H1 (cell line): ENCODE results near the gene ZNF277. TPM values are rescaled to one million over a fixed set of nuclear protein-coding genes. Genes with fewer than 3 reads are reported as not detected.

Source experiments
- CTCF ChIA-PET: fragments of 300-600 bp; sonication (Branson Sonifier 250); formaldehyde crosslinking; loops from one replicate; lab custom pipeline; 2021; ENCODE audit not compliant: partially characterized antibody; lab: Charles Lee
- POLR2A ChIA-PET: fragments of 300-600 bp; sonication (Branson Sonifier 250); formaldehyde crosslinking; loops from one replicate; lab custom pipeline; 2021; ENCODE audit warnings: inconsistent platforms; ENCODE audit not compliant: partially characterized antibody; lab: Charles Lee
- DNase-seq, 2 experiments: peaks; one replicate each; pipeline versions ENCODE4 v3.0.0 to v3.0.0-alpha.2; 2010 to 2022; ENCODE audit warnings: low spot score in 2 of 2, low read depth in 1 of 2, mixed read lengths in 1 of 2
- FAIRE-seq: peaks from 2 replicates; lab custom pipeline; 2011; peaks lifted over from hg19 to GRCh38; lab: Jason Lieb, UNC
- H2AFZ ChIP-seq: 2 replicates; pipeline ENCODE4 v1.8.1; 2012; ENCODE audit warnings: low read length, inconsistent platforms
- H2AK5ac ChIP-seq: 2 replicates; pipeline ENCODE4 v1.6.1; 2013; ENCODE audit warnings: low read depth, low read length
- H2BK120ac ChIP-seq: replicated peaks from 2 replicates; pipeline ENCODE3; 2013; ENCODE audit warnings: low read depth, low read length, inconsistent platforms
- H2BK12ac ChIP-seq: 2 replicates; pipeline ENCODE4 v1.6.1; 2013; ENCODE audit warnings: low read depth, low read length
- H2BK15ac ChIP-seq: 2 replicates; pipeline ENCODE4 v1.6.1; 2013; ENCODE audit warnings: low read length
- H2BK20ac ChIP-seq: 2 replicates; pipeline ENCODE4 v1.6.1; 2013; ENCODE audit warnings: low read length
- H2BK5ac ChIP-seq: 2 replicates; pipeline ENCODE4 v1.6.1; 2013; ENCODE audit warnings: low read depth, low read length
- H3K14ac ChIP-seq: 2 replicates; pipeline ENCODE4 v1.6.1; 2013; ENCODE audit warnings: inconsistent platforms; ENCODE audit not compliant: insufficient read length
- H3K18ac ChIP-seq: 2 replicates; pipeline ENCODE4 v1.6.1; 2013; ENCODE audit warnings: low read length; ENCODE audit errors: extremely low read depth
- H3K23ac ChIP-seq: 2 replicates; pipeline ENCODE4 v1.6.1; 2013; ENCODE audit warnings: inconsistent platforms; ENCODE audit not compliant: insufficient read length
- H3K23me2 ChIP-seq: 2 replicates; pipeline ENCODE4 v1.6.1; 2013; ENCODE audit warnings: low read depth, low read length
- H3K27ac ChIP-seq: 2 replicates; pipeline ENCODE4 v1.6.1; 2011; ENCODE audit warnings: low read depth, low read length, inconsistent platforms
- H3K27me3 ChIP-seq, 4 experiments: replicated peaks in 1 of 4; 1 replicate in 1 of 4; 2 replicates in 3 of 4; pipeline versions ENCODE4 v1.6.1 to v1.8.1; 2011 to 2013; ENCODE audit warnings: low read length in 3 of 4, mild to moderate bottlenecking in 3 of 4, inconsistent platforms in 2 of 4, mixed read lengths in 2 of 4, moderate library complexity in 1 of 4; ENCODE audit not compliant: control insufficient read depth in 3 of 4, insufficient read depth in 3 of 4; ENCODE audit errors: extremely low read depth in 1 of 4
- H3K36me3 ChIP-seq, 4 experiments: 2 replicates each; pipeline versions ENCODE4 v1.6.1 to v1.8.1; 2011 to 2013; ENCODE audit warnings: mild to moderate bottlenecking in 4 of 4, low read length in 3 of 4, moderate library complexity in 2 of 4, control low read depth in 1 of 4, inconsistent platforms in 1 of 4; ENCODE audit not compliant: insufficient read depth in 4 of 4, control insufficient read depth in 2 of 4
- H3K4ac ChIP-seq: replicated peaks from 2 replicates; pipeline ENCODE3; 2013; ENCODE audit warnings: low read length, low read depth, mixed read lengths, inconsistent platforms; ENCODE audit not compliant: insufficient read length
- H3K4me1 ChIP-seq, 4 experiments: replicated peaks in 1 of 4; 1 replicate in 1 of 4; 2 replicates in 3 of 4; pipeline versions ENCODE4 v1.6.1 to v1.8.1; 2011 to 2013; ENCODE audit warnings: low read length in 3 of 4, inconsistent platforms in 2 of 4, mixed read lengths in 1 of 4; ENCODE audit not compliant: insufficient read depth in 4 of 4, control insufficient read depth in 3 of 4
- H3K4me2 ChIP-seq, 2 experiments: 2 replicates each; pipeline versions ENCODE4 v1.6.1 to v1.8.1; 2011 to 2013; ENCODE audit warnings: low read depth in 2 of 2, low read length in 2 of 2, control low read depth in 1 of 2, inconsistent platforms in 1 of 2, mild to moderate bottlenecking in 1 of 2; ENCODE audit not compliant: insufficient read depth in 1 of 2
- H3K4me3 ChIP-seq, 4 experiments: fragments of 200-600, 300-600 bp in 1 of 4; sonication (generic), shearing (Covaris generic), sonication (Bioruptor Twin) in 1 of 4; 2 replicates each; pipeline versions ENCODE4 v1.5.1 to v1.8.1; 2011 to 2016; ENCODE audit warnings: low read length in 4 of 4, low read depth in 3 of 4, control low read depth in 2 of 4, inconsistent platforms in 2 of 4, mild to moderate bottlenecking in 2 of 4, mixed read lengths in 1 of 4, moderate library complexity in 1 of 4; ENCODE audit not compliant: insufficient read depth in 2 of 4; ENCODE audit errors: extremely low read depth in 1 of 4
- H3K56ac ChIP-seq: replicated peaks from 2 replicates; pipeline ENCODE3; 2013; ENCODE audit warnings: low read depth, mild to moderate bottlenecking, mixed read lengths, low read length, inconsistent platforms; ENCODE audit not compliant: insufficient read length
- H3K79me1 ChIP-seq: 2 replicates; pipeline ENCODE4 v1.6.1; 2013; ENCODE audit warnings: low read depth, low read length, control low read depth
- H3K79me2 ChIP-seq, 2 experiments: 2 replicates each; pipeline versions ENCODE4 v1.6.1 to v1.8.1; 2012 to 2013; ENCODE audit warnings: low read length in 2 of 2, mild to moderate bottlenecking in 2 of 2, inconsistent platforms in 1 of 2; ENCODE audit not compliant: insufficient read depth in 2 of 2, control insufficient read depth in 1 of 2
- H3K9ac ChIP-seq, 4 experiments: replicated peaks in 1 of 4; 1 replicate in 1 of 4; 2 replicates in 3 of 4; pipeline versions ENCODE4 v1.6.1 to v1.8.1; 2011 to 2013; ENCODE audit warnings: low read depth in 3 of 4, low read length in 3 of 4, control low read depth in 2 of 4, mild to moderate bottlenecking in 2 of 4, moderate library complexity in 2 of 4, inconsistent platforms in 1 of 4; ENCODE audit errors: extremely low read depth in 1 of 4
- H3K9me3 ChIP-seq, 2 experiments: 2 replicates each; pipeline versions ENCODE4 v1.6.1 to v1.8.1; 2012 to 2013; ENCODE audit warnings: mild to moderate bottlenecking in 2 of 2, moderate library complexity in 2 of 2, control low read depth in 1 of 2, inconsistent platforms in 1 of 2, low read depth in 1 of 2, low read length in 1 of 2, mixed read lengths in 1 of 2; ENCODE audit not compliant: insufficient read depth in 2 of 2
- H4K20me1 ChIP-seq, 2 experiments: replicated peaks in 1 of 2; 2 replicates each; pipeline versions ENCODE3 to v1.8.1; 2011 to 2013; ENCODE audit warnings: inconsistent platforms in 2 of 2, low read length in 2 of 2, mild to moderate bottlenecking in 1 of 2; ENCODE audit not compliant: insufficient read depth in 2 of 2, control insufficient read depth in 1 of 2
- H4K5ac ChIP-seq: 2 replicates; pipeline ENCODE4 v1.6.1; 2013; ENCODE audit warnings: low read length, low read depth, mixed read lengths, inconsistent platforms; ENCODE audit not compliant: insufficient read length
- H4K8ac ChIP-seq: 2 replicates; pipeline ENCODE4 v1.8.0; 2013; ENCODE audit warnings: mild to moderate bottlenecking, moderate library complexity, low read length, inconsistent platforms; ENCODE audit not compliant: insufficient read depth; ENCODE audit errors: extremely low read depth
- H4K91ac ChIP-seq: replicated peaks from 2 replicates; pipeline ENCODE3; 2013; ENCODE audit warnings: low read length, mixed read lengths, inconsistent platforms; ENCODE audit not compliant: insufficient read length
- CTCF ChIP-seq, 3 experiments: IDR thresholded peaks; 1 replicate in 2 of 3; 2 replicates in 1 of 3; pipeline versions ENCODE4 v1.5.1 to v1.6.1; 2011; ENCODE audit warnings: low read length in 3 of 3, mild to moderate bottlenecking in 3 of 3, inconsistent platforms in 2 of 3, low read depth in 1 of 3, moderate library complexity in 1 of 3; ENCODE audit not compliant: insufficient read depth in 1 of 3; ENCODE audit errors: control extremely low read depth in 1 of 3
- E2F6 ChIP-seq: IDR thresholded peaks from 2 replicates; pipeline ENCODE4 v1.6.1; 2012; ENCODE audit warnings: inconsistent platforms
- MAFK ChIP-seq: IDR thresholded peaks from 2 replicates; pipeline ENCODE4 v1.6.1; 2012; ENCODE audit warnings: low read depth, mild to moderate bottlenecking, improper control_type of control experiment, low read length
- RAD21 ChIP-seq, 2 experiments: IDR thresholded peaks in 1 of 2; conservative IDR thresholded peaks in 1 of 2; 2 replicates each; pipeline ENCODE4 v1.6.1; 2011; ENCODE audit warnings: low read depth in 2 of 2, low read length in 2 of 2, improper control_type of control experiment in 1 of 2, inconsistent platforms in 1 of 2, mild to moderate bottlenecking in 1 of 2, moderate library complexity in 1 of 2
- WGBS, 2 experiments: shearing (Covaris generic) in 1 of 2; methylation state at CpG; one replicate each; pipeline versions ENCODE4 v1.1.6 to v1.1.7; 2013 to 2015; ENCODE audit warnings: low lambda C conversion rate in 2 of 2, mixed read lengths in 2 of 2, inconsistent platforms in 1 of 2, low coverage in 1 of 2, missing lambda C conversion rate in 1 of 2; ENCODE audit not compliant: insufficient replicate concordance in 2 of 2, insufficient coverage in 1 of 2, insufficient read length in 1 of 2; ENCODE audit errors: extremely low coverage in 1 of 2, missing lambda C conversion rate in 1 of 2; 5-methylcytosine and 5-hydroxymethylcytosine counted together
- polyA plus RNA-seq, 7 experiments: library from polyadenylated mRNA; depleted of rRNA in 3 of 7; stranded (reverse) in 5 of 7; unstranded in 2 of 7; fragments of >200 nt in 5 of 7; fragments of 200-250 nt in 2 of 7; gene quantifications; 1 replicate in 5 of 7; 2 replicates in 1 of 7; 4 replicates in 1 of 7; pipeline versions ENCODE4 v1.2.1 to v1.2.3, GENCODE V29; 2011 to 2013; ENCODE audit warnings: missing spikeins in 2 of 7, mixed read lengths in 2 of 7
- total RNA-seq: library from RNA; stranded (reverse); fragmentation: NEBNext Ultra II Directional; extraction: Animal tissue kit (Norgen Biotek cat#: 25700); gene quantifications from 2 replicates; pipeline ENCODE4 v1.2.1, GENCODE V29; 2021

Gene ZNF277
- total and polyA plus RNA-seq, 2 of the 8 experiments (the other 6 are each of a cell fraction or from before 2014, with no cell fraction given), result 5.1 to 21.7 TPM

- no peak for DNase-seq
- H4K20me1 ChIP-seq, result no peaks in the 10 kb centered on the region
Observed at GRCh38 chr7:112383671-112384417, 177.3 kb downstream of the ZNF277 start.

More at GRCh38 chr7:112383671-112384417, 177.3 kb downstream of the ZNF277 start:
- FAIRE-seq, result peak; percentile 32
- no peak overlapping the region for H3K23ac ChIP-seq
- ChIA-PET CTCF (interaction anchor here (1.0 to 2.3 kb wide), 7 partner anchors 14 to 642 kb away, joined by 3 to 9 read pairs (median 4); no protein-coding TSS in a partner anchor), POLR2A (interaction anchor here (1.5 kb wide), 1 partner anchor 66 kb away, joined by 4 read pairs; the partner anchor contains the start of gene IFRD1)
- TF ChIP-seq MAFK (no peak), RAD21 (IDR thresholded peaks at IDR 0.05 in 1 of 2, conservative IDR thresholded peaks at IDR 0.05 in 1 of 2; ENCODE audit: low read depth in 2 of 2, low read length in 2 of 2) (peak; percentile 45 to 55; a peak in 3 of 4 replicates), CTCF (IDR thresholded peaks at IDR 0.05; ENCODE audit: control extremely low read depth in 1 of 3, insufficient read depth in 1 of 3, low read depth in 1 of 3, low read length in 3 of 3) (peak in 2 of 3 experiments; percentile 13 to 35; a peak in 2 of 4 replicates), E2F6 (no peak)
- no peak overlapping the region for H2BK120ac ChIP-seq
- no peak overlapping the region for H2AK5ac ChIP-seq
- 0 out of 2 replicates have a peak overlapping the region, but pooled peaks have one; percentile 1 for H2BK20ac ChIP-seq
- H3K79me2 ChIP-seq, result no peaks in the 10 kb centered on the region
- no peak overlapping the region for H3K14ac ChIP-seq
- no peaks in the 10 kb centered on the region for H3K79me1 ChIP-seq
- peak overlapping the region; percentile 65; the same call in 1 of the 2 replicates for H2BK12ac ChIP-seq
- H4K8ac ChIP-seq, result no peak overlapping the region
- H3K27ac ChIP-seq, result no peak overlapping the region
- no peaks in the 10 kb centered on the region for H3K27me3 ChIP-seq
- H3K18ac ChIP-seq, result no peak overlapping the region
- 0 out of 2 replicates have a peak overlapping the region, but pooled peaks have one; percentile 48 for H2BK15ac ChIP-seq
- H3K4ac ChIP-seq, result no peak overlapping the region
- WGBS, 2 experiments, result 78% methylated on average over 11 of the region's 11 CpGs; no CpG with 5 or more reads in 1 of the 2 experiments
- H3K4me3 ChIP-seq, result no peak overlapping the region
- H3K9ac ChIP-seq, result no peak overlapping the region
- H3K9me3 ChIP-seq, result no peaks in the 10 kb centered on the region
- no peak overlapping the region for H4K91ac ChIP-seq
- H3K23me2 ChIP-seq, result no peaks in the 10 kb centered on the region
- no peak overlapping the region for H3K56ac ChIP-seq
- H3K4me1 ChIP-seq, result no peaks in the 10 kb centered on the region
- H3K4me2 ChIP-seq, result no peak overlapping the region
- H2AFZ ChIP-seq, result peak overlapping the region; percentile 77; the same call in 1 of the 2 replicates
- H3K36me3 ChIP-seq, result no peaks in the 10 kb centered on the region
- no peak overlapping the region for H2BK5ac ChIP-seq
- H4K5ac ChIP-seq, result no peak overlapping the region
